ENCODE data around the gene GPRIN2. TPM values are rescaled to one million over a fixed set of nuclear protein-coding genes. Genes with fewer than 3 reads are reported as not detected.
A peak's percentile ranks its signal among the peaks of the same experiment; 100 is the strongest.
"Not testable (repeated sequence)": the region's sequence is repeated elsewhere in the genome, so short reads cannot be mapped to it uniquely, and the experiment has no call there.

GPRIN2 gene
- total and polyA plus RNA-seq, 5 donors = not detected

GRCh38 chr10:46565591-46566332 is 9.3 kb upstream of the GPRIN2 start:
- intact Hi-C loops (cut with DNase I); H3K27ac ChIP-seq (ENCODE audit: low read length); H3K4me1 ChIP-seq (ENCODE audit: control insufficient read depth, insufficient read depth, low read length); H3K4me3 ChIP-seq (ENCODE audit: low read length); H3K9me3 ChIP-seq (ENCODE audit: control insufficient read depth, low read length); H3K27me3 ChIP-seq (ENCODE audit: control insufficient read depth, insufficient read depth): not testable (repeated sequence)
- WGBS = 11% methylated on average over 4 of the region's 6 CpGs
- DNase-seq (peak; percentile 51 to 84 (median 62)), ATAC-seq (peak; percentile 86 to 87)

- no peaks in the 10 kb centered on the region for H3K4me1 ChIP-seq (ENCODE audit: control insufficient read depth, insufficient read depth, low read length)
- intact Hi-C loops (cut with DNase I) = no loop called here
- WGBS = 70% methylated on average over 1 of the region's 1 CpG
- no peak for ATAC-seq
- no peaks in the 10 kb centered on the region for H3K9me3 ChIP-seq (ENCODE audit: control insufficient read depth, low read length)
- no peak overlapping the region for H3K4me3 ChIP-seq (ENCODE audit: low read length)
- no peak overlapping the region for H3K27ac ChIP-seq (ENCODE audit: low read length)
- peak in 1 of 3 donors; percentile 3 for DNase-seq
- H3K27me3 ChIP-seq (ENCODE audit: control insufficient read depth, insufficient read depth) = no peaks in the 10 kb centered on the region
Measured at GRCh38 chr10:46560952-46561351, 4.5 kb upstream of the GPRIN2 start.

- intact Hi-C loops (cut with DNase I) = no loop called here
- H3K27me3 ChIP-seq (ENCODE audit: control insufficient read depth, insufficient read depth) = no peaks in the 10 kb centered on the region
- WGBS = 75% methylated on average over 5 of the region's 5 CpGs
- no peak overlapping the region for H3K27ac ChIP-seq (ENCODE audit: low read length)
- no peaks in the 10 kb centered on the region for H3K4me1 ChIP-seq (ENCODE audit: control insufficient read depth, insufficient read depth, low read length)
- ATAC-seq (no peak), DNase-seq (peak in 2 of 3 donors; percentile 13 to 33)
- no peaks in the 10 kb centered on the region for H3K9me3 ChIP-seq (ENCODE audit: control insufficient read depth, low read length)
- H3K4me3 ChIP-seq (ENCODE audit: low read length) = no peak overlapping the region
Measured at GRCh38 chr10:46560381-46560780, 3.9 kb upstream of the GPRIN2 start.

GRCh38 chr10:46559231-46559671 is 2.8 kb upstream of the GPRIN2 start:
- DNase-seq = peak in 2 of 3 donors; percentile 29 to 58
- no peak for ATAC-seq
- H3K27me3 ChIP-seq (ENCODE audit: control insufficient read depth, insufficient read depth) = no peaks in the 10 kb centered on the region

GRCh38 chr10:46558392-46559185 is 2.1 kb upstream of the GPRIN2 start:
- H3K4me1 ChIP-seq (ENCODE audit: control insufficient read depth, insufficient read depth, low read length) = no peaks in the 10 kb centered on the region
- H3K4me3 ChIP-seq (ENCODE audit: low read length) = no peak overlapping the region
- ATAC-seq = no peak
- H3K27me3 ChIP-seq (ENCODE audit: control insufficient read depth, insufficient read depth) = no peaks in the 10 kb centered on the region
- DNase-seq = peak in 2 of 3 donors; percentile 17 to 41
- no peaks in the 10 kb centered on the region for H3K9me3 ChIP-seq (ENCODE audit: control insufficient read depth, low read length)
- WGBS = 80% methylated on average over 9 of the region's 9 CpGs
- no peak overlapping the region for H3K27ac ChIP-seq (ENCODE audit: low read length)
- intact Hi-C loops (cut with DNase I) = no loop called here

More at GRCh38 chr10:46559231-46559671, 2.8 kb upstream of the GPRIN2 start:
- Histone ChIP-seq H3K27ac (ENCODE audit: low read length) (no peak overlapping the region), H3K4me1 (ENCODE audit: control insufficient read depth, insufficient read depth, low read length) (no peaks in the 10 kb centered on the region), H3K9me3 (ENCODE audit: control insufficient read depth, low read length) (no peaks in the 10 kb centered on the region), H3K4me3 (ENCODE audit: low read length) (no peak overlapping the region)
- WGBS = 93% methylated on average over 5 of the region's 5 CpGs
- intact Hi-C loops (cut with DNase I) = no loop called here

- intact Hi-C loops (cut with DNase I) = no loop called here
- WGBS = 44% methylated on average over 1 of the region's 1 CpG
- Histone ChIP-seq H3K27ac (ENCODE audit: low read length) (no peak overlapping the region), H3K4me1 (ENCODE audit: control insufficient read depth, insufficient read depth, low read length) (no peaks in the 10 kb centered on the region), H3K4me3 (ENCODE audit: low read length) (no peak overlapping the region), H3K27me3 (ENCODE audit: control insufficient read depth, insufficient read depth) (no peaks in the 10 kb centered on the region), H3K9me3 (ENCODE audit: control insufficient read depth, low read length) (no peaks in the 10 kb centered on the region)
- DNase-seq = no peak
- ATAC-seq = no peak
Measured at GRCh38 chr10:46558122-46558391, 1.6 kb upstream of the GPRIN2 start.

- H3K4me1 ChIP-seq (ENCODE audit: control insufficient read depth, insufficient read depth, low read length) = no peaks in the 10 kb centered on the region
- ATAC-seq (no peak), DNase-seq (peak in 2 of 3 donors; percentile 60 to 71)
- no peak overlapping the region for H3K27ac ChIP-seq (ENCODE audit: low read length)
- H3K27me3 ChIP-seq (ENCODE audit: control insufficient read depth, insufficient read depth) = no peaks in the 10 kb centered on the region
- WGBS = 89% methylated on average over 33 of the region's 33 CpGs
- H3K9me3 ChIP-seq (ENCODE audit: control insufficient read depth, low read length) = no peaks in the 10 kb centered on the region
- intact Hi-C loops (cut with DNase I) = no loop called here
- no peak overlapping the region for H3K4me3 ChIP-seq (ENCODE audit: low read length)
Measured at GRCh38 chr10:46557319-46558121, 1.1 kb upstream of the GPRIN2 start.

- ATAC-seq = peak in 1 of 2 donors; percentile 1
- WGBS = 30% methylated on average over 47 of the region's 47 CpGs
Measured at GRCh38 chr10:46555713-46556514, 544 bp downstream of the GPRIN2 start.

GRCh38 chr10:46555366-46555712 is 1.1 kb downstream of the GPRIN2 start:
- no peak overlapping the region for H3K4me3 ChIP-seq (ENCODE audit: low read length)
- no peaks in the 10 kb centered on the region for H3K4me1 ChIP-seq (ENCODE audit: control insufficient read depth, insufficient read depth, low read length)
- no peaks in the 10 kb centered on the region for H3K9me3 ChIP-seq (ENCODE audit: control insufficient read depth, low read length)
- WGBS = 81% methylated on average over 4 of the region's 4 CpGs
- intact Hi-C loops (cut with DNase I) = no loop called here
- H3K27me3 ChIP-seq (ENCODE audit: control insufficient read depth, insufficient read depth) = no peaks in the 10 kb centered on the region
- no peak overlapping the region for H3K27ac ChIP-seq (ENCODE audit: low read length)
- ATAC-seq (no peak), DNase-seq (no peak)

More at GRCh38 chr10:46555713-46556514, 544 bp downstream of the GPRIN2 start:
- Histone ChIP-seq H3K27me3 (ENCODE audit: control insufficient read depth, insufficient read depth) (no peaks in the 10 kb centered on the region), H3K9me3 (ENCODE audit: control insufficient read depth, low read length) (no peaks in the 10 kb centered on the region), H3K27ac (ENCODE audit: low read length) (no peak overlapping the region), H3K4me3 (ENCODE audit: low read length) (peak overlapping the region; percentile 45), H3K4me1 (ENCODE audit: control insufficient read depth, insufficient read depth, low read length) (no peaks in the 10 kb centered on the region)
- intact Hi-C loops (cut with DNase I) = no loop called here
- DNase-seq = peak in 2 of 3 donors; percentile 54 to 64

- intact Hi-C loops (cut with DNase I) = no loop called here
- Histone ChIP-seq H3K27me3 (ENCODE audit: control insufficient read depth, insufficient read depth) (no peaks in the 10 kb centered on the region), H3K9me3 (ENCODE audit: control insufficient read depth, low read length) (no peaks in the 10 kb centered on the region), H3K4me3 (ENCODE audit: low read length) (no peak overlapping the region), H3K27ac (ENCODE audit: low read length) (no peak overlapping the region), H3K4me1 (ENCODE audit: control insufficient read depth, insufficient read depth, low read length) (no peaks in the 10 kb centered on the region)
- DNase-seq = no peak
- ATAC-seq = no peak
- 88% methylated on average over 7 of the region's 7 CpGs for WGBS
Measured at GRCh38 chr10:46554166-46554781, 2.2 kb downstream of the GPRIN2 start.
